Parathyroid adenoma (tissue), 2 donors: ENCODE data around the gene CYBA.

ENCODE experiments used
- H2AFZ ChIP-seq: fragments of 300-600 bp; sonication (generic); one replicate; pipeline ENCODE4 v1.7.0; 2017; ENCODE audit warnings: antibody characterized with exemption, mild to moderate bottlenecking
- H3K27ac ChIP-seq: fragments of 300-600 bp; sonication (generic); one replicate; pipeline ENCODE4 v1.7.0; 2017
- H3K27me3 ChIP-seq: fragments of 300-600 bp; sonication (generic); one replicate; pipeline ENCODE4 v1.7.0; 2017; ENCODE audit warnings: low read length; ENCODE audit not compliant: control insufficient read depth, insufficient read depth
- H3K36me3 ChIP-seq: fragments of 300-600 bp; sonication (generic); one replicate; pipeline ENCODE4 v1.7.0; 2017; ENCODE audit warnings: low read length; ENCODE audit not compliant: control insufficient read depth, insufficient read depth
- H3K4me1 ChIP-seq: fragments of 300-600 bp; sonication (generic); one replicate; pipeline ENCODE4 v1.7.0; 2017; ENCODE audit warnings: control low read depth
- H3K4me2 ChIP-seq: fragments of 300-600 bp; sonication (generic); one replicate; pipeline ENCODE4 v1.7.0; 2017; ENCODE audit warnings: low read length
- H3K4me3 ChIP-seq: fragments of 300-600 bp; sonication (generic); one replicate; pipeline ENCODE4 v1.7.0; 2017; ENCODE audit warnings: low read depth, low read length
- H3K79me2 ChIP-seq: fragments of 300-600 bp; sonication (generic); one replicate; pipeline ENCODE4 v1.7.0; 2017; ENCODE audit warnings: control low read depth
- H3K9ac ChIP-seq: fragments of 300-600 bp; sonication (generic); one replicate; pipeline ENCODE4 v1.7.0; 2017; ENCODE audit warnings: mild to moderate bottlenecking
- H3K9me3 ChIP-seq: fragments of 300-600 bp; sonication (generic); one replicate; pipeline ENCODE4 v1.7.0; 2017; ENCODE audit warnings: low read length; ENCODE audit not compliant: control insufficient read depth
- CTCF ChIP-seq: fragments of 300-600 bp; sonication (generic); IDR thresholded peaks from one replicate; pipeline ENCODE4 v1.7.0; 2017; ENCODE audit warnings: antibody characterized with exemption, mild to moderate bottlenecking
- donor health status: primary hyperparathyroidism.

CYBA gene

DNA sequence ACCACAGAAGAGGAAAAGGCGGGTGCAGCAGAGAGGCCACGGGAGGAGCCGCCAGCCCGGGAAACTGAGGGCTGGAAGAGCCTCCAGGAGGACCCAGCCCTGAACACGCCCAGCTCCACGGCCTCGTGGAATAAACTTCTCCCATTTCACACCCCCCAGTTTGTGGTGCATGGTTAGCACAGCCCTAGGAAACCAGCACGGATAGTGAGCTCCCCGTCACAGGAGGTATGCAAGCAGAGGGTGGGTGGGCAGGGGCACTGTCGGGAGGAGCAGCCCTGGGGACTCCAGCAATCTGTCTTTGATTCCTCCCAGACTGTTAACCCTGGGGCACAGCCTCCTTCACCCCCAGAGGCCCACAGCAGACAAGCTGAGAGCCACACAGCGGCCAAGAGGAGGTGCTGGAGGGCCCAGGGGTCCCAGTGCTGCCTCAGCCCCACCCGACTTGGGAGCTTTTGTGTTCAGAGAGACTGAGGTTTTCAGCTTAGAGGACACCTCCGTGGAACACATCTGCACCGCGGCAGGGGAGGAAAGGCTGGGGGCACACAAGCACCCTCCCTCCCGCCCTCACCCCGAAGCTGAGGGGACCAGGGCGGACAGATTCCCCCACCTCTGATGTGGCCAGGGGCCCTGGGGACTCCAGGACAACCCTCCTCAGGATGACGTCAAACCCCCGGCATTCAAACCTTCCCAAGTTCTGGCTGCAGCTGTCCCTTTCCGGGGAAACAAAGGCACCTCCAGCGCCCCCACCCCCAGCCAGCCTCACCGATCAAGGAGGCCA lies 14.2 kb downstream of the CYBA start:
- H3K36me3 ChIP-seq: no peaks in the 10 kb centered on the region
- no peaks in the 10 kb centered on the region for H3K4me1 ChIP-seq
- H3K4me2 ChIP-seq: no peak overlapping the region
- H3K9ac ChIP-seq: no peak overlapping the region
- H3K27ac ChIP-seq: no peak overlapping the region
- H3K27me3 ChIP-seq: no peaks in the 10 kb centered on the region
- H3K79me2 ChIP-seq: no peaks in the 10 kb centered on the region
- no peak overlapping the region for H2AFZ ChIP-seq
- no peak overlapping the region for H3K4me3 ChIP-seq
- H3K9me3 ChIP-seq: no peaks in the 10 kb centered on the region
- no peak for TF ChIP-seq CTCF

- no peaks in the 10 kb centered on the region for H3K9me3 ChIP-seq
- H3K79me2 ChIP-seq: no peaks in the 10 kb centered on the region
- no peak overlapping the region for H3K4me3 ChIP-seq
- H3K27me3 ChIP-seq: no peaks in the 10 kb centered on the region
- no peak overlapping the region for H3K4me2 ChIP-seq
- H3K36me3 ChIP-seq: no peaks in the 10 kb centered on the region
- H3K4me1 ChIP-seq: no peaks in the 10 kb centered on the region
- TF ChIP-seq CTCF: no peak
- no peak overlapping the region for H3K9ac ChIP-seq
- no peak overlapping the region for H3K27ac ChIP-seq
- no peak overlapping the region for H2AFZ ChIP-seq
Measured at GRCh38 chr16:88635671-88636319, 15.1 kb downstream of the CYBA start.

DNA sequence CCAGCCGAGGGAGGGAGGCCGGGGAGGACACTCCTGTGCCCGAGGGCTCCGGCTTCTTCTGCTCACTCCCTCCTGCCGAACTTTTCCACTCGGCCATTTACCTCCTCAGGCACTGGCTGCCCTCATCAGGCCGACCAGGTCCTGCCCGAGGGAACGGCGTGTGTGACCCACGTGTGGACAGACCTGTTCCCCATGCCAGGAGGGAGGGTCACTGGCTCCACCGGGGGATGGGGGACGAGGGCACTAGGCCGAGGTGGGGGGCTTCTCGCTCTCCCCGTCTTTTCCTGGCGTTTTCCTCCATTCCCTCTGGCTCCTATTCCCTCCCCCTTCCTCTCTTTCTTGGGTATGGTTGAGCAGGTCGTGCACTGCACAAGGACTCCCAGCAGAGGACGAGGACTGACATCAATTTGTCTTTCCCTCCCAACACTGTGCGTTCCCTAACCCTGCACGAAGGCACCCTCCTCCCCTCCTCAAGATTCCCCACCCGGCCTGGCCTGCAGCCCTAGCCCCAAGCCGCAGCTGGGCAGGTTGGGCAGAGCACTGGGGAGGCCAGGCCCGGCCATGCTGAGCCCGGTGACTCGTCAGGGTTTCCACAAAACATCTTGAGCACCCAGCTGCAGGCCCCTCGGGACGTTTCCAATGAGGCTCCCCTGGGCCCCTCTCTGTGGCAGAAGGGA lies 15.7 kb downstream of the CYBA start:
- Histone ChIP-seq H3K4me2 (no peak overlapping the region), H2AFZ (no peak overlapping the region), H3K9ac (no peak overlapping the region), H3K27me3 (no peaks in the 10 kb centered on the region), H3K27ac (no peak overlapping the region), H3K4me3 (no peak overlapping the region), H3K4me1 (no peaks in the 10 kb centered on the region), H3K36me3 (no peaks in the 10 kb centered on the region), H3K9me3 (no peaks in the 10 kb centered on the region), H3K79me2 (no peaks in the 10 kb centered on the region)
- TF ChIP-seq CTCF: no peak

GRCh38 chr16:88634141-88634993 lies 16.5 kb downstream of the CYBA start:
- H3K36me3 ChIP-seq: no peaks in the 10 kb centered on the region
- H3K4me1 ChIP-seq: no peaks in the 10 kb centered on the region
- TF ChIP-seq CTCF: no peak
- no peaks in the 10 kb centered on the region for H3K79me2 ChIP-seq
- H3K27ac ChIP-seq: no peak overlapping the region
- H3K4me2 ChIP-seq: no peak overlapping the region
- H2AFZ ChIP-seq: no peak overlapping the region
- H3K4me3 ChIP-seq: no peak overlapping the region
- H3K9me3 ChIP-seq: no peaks in the 10 kb centered on the region
- H3K27me3 ChIP-seq: no peaks in the 10 kb centered on the region
- no peak overlapping the region for H3K9ac ChIP-seq
